Measurements from ENCODE around the gene ZNF521.

The ZNF521 gene

GRCh38 chr18:25125680-25126079, 226.3 kb downstream of the ZNF521 start:
- ATAC-seq (no peak), DNase-seq (no peak)

GRCh38 chr18:25123438-25124232, 228.3 kb downstream of the ZNF521 start:
- no peak for ATAC-seq

GRCh38 chr18:25121442-25121841, 230.5 kb downstream of the ZNF521 start:
- no peak for ATAC-seq
- no peak for DNase-seq

More at GRCh38 chr18:25123438-25124232, 228.3 kb downstream of the ZNF521 start:
- DNase-seq: no peak

DNA sequence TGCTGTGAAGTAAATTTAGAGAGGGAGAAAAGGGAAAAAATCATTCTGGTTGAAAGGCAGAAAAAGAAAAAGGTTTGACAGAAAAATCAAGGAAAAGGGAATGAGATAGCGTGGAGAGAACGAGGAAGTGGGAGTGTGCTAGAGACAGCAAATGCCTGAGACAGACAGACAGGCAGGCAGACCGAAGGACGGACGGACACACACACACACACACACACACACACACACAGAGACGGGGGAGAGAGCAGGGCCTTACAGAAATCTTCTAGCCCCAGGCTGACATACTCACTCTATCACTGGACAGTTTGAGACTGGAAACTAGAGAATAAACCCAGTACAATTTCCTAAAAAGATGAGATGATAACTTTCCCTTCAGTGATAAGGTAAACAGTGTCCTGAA, 238.4 kb downstream of the ZNF521 start:
- ATAC-seq (no peak), DNase-seq (no peak)

- no peak for DNase-seq
- ATAC-seq: no peak
Measured at GRCh38 chr18:25112821-25113434, 239.0 kb downstream of the ZNF521 start.

GRCh38 chr18:25111377-25112288, 240.3 kb downstream of the ZNF521 start:
- no peak for DNase-seq
- ATAC-seq: no peak

GRCh38 chr18:25109484-25109883, 242.5 kb downstream of the ZNF521 start:
- DNase-seq (no peak), ATAC-seq (no peak)

- DNase-seq (no peak), ATAC-seq (no peak)
Measured at GRCh38 chr18:25103468-25104155, 248.4 kb downstream of the ZNF521 start.

DNA sequence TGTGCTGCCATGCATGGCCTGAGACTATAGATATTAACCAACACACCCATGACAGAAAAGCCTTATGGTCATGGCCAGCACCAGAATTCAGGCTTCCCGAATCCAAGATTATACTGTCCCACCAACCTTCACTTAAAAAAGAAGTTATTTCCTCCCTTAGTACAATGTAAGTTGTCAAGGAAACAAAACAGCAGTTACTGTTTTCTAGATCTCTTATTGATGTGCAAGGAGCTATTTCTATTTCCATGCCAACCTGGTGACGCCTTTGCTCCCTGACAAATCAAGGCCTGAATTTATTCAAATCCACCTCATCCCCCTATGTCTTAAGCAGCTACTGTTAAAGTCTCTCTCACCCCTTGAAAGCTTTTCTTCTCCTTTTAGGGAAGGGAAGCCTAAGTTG, 249.3 kb downstream of the ZNF521 start:
- ATAC-seq (no peak), DNase-seq (no peak)

DNA sequence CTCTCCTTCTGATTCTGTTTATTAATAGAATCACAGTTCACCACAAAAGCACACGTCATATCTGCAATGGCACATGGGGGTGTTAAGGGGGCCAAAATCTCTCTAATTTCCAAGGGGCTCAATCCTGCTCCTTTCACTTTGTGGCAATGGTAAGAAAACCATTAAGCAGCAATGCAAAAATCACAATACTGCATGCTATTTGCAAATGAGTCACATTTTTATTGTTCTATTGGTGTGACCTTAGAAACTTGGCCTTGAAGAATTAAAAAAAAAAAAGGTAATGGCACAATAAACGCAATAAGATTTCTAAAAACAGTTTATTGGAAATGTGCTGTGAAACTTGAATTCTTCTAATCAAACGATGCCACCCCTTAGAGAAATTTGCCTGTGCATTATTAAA, 251.5 kb downstream of the ZNF521 start:
- DNase-seq: no peak
- ATAC-seq: no peak

GRCh38 chr18:25099895-25100294, 252.1 kb downstream of the ZNF521 start:
- DNase-seq (no peak), ATAC-seq (no peak)

- ATAC-seq: no peak
- DNase-seq: no peak
Measured at GRCh38 chr18:25097569-25098056, 254.4 kb downstream of the ZNF521 start.

- DNase-seq: no peak
Measured at GRCh38 chr18:25097057-25097456, 254.9 kb downstream of the ZNF521 start.

GRCh38 chr18:25093141-25093540, 258.8 kb downstream of the ZNF521 start:
- ATAC-seq (no peak), DNase-seq (no peak)

More at GRCh38 chr18:25097057-25097456, 254.9 kb downstream of the ZNF521 start:
- no peak for ATAC-seq

GRCh38 chr18:25089470-25089869, 262.5 kb downstream of the ZNF521 start:
- no peak for ATAC-seq
- no peak for DNase-seq

DNA sequence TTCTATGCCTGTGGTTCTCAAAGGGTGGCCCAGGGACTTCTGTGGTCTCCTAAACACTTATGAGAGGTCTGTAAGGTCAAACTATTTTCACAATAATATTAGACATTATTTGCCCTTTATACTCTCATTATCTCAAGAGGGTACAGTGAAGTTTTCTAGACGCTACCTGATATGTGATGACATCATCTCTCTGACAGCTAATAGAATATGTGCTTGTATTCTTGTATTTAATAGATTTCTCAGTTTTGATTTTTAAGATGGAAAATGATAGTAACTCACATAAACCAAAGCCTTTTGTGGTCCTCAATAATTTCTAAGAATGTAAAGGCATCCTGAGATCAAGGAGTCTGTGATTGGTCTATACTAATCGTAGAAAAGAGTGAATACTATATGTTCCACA, 265.1 kb downstream of the ZNF521 start:
- ATAC-seq: no peak
- no peak for DNase-seq

DNA sequence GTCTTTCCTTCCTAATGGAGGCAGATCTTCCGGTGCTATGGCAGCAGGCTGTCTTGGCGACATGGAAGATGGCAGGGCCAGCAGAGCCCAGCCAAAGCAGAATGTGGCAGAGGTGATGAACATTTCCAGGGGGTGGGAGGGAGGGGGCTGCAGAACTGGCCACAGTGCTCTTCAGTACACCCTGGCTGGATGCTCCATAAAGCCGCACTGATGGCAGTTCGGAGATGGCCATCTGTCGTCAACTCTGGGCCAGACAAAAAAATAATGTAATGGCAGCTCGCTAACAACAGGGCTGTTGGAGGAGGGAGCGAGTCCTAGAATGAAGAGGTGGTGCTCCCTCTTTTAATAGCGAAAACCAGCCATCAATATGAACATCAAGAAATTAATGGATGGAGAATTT, 271.0 kb downstream of the ZNF521 start:
- DNase-seq (no peak), ATAC-seq (no peak)

DNA sequence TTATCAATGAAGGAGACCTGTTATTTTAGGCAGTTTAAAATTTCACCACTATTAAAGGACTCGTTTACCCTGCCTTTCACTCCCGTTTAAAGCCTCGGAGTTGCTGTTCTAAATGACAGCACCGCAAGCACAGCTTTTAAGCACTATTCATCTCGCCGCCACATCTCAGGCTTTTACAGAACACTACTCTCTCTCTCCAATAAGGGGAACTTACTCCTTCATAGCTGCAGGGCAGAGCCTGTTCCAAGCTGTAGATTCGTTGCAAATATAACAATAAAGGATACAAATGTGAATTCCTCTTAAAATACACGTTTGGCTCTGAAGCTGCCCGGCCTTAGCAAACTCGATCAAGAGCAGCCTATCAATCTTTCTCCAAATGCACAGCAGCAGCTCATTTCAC, 271.8 kb downstream of the ZNF521 start:
- no peak for ATAC-seq

DNA sequence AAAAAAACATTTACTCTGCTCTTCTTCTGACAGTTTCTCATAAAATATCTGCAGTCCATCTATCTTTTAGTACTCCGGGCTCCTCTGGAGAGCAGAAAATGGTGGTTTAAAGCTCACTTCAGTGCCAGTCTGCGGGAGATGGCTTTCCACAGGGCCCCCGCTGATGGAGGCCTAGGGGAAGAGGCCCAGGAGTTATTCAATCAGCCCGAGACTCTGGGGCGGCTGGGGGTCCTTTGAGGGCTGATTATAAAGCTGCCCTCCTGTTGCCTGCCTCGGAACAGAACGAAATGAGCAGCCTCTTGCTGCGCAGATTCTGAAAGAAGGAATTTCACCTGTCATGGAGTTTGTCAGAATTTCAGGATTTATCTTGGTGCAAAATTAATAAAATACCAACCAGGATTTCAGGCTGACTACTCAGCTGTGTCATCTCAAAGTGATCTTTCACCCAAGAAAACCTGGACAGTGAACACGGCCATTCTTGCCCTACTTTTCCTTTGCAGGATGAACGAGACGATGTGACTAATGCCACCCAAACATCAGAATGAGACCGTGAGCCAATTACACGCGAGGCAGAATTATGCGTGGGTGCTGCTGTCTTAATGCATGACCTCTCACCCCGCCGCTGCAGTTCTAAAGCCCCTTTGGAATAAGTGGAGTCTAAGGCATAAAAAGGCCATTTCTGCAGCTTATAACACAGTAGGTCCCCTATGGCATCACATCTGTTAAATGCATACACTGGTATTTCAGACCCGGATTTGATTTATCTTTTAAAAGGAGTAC, 273.8 kb downstream of the ZNF521 start:
- DNase-seq (no peak), ATAC-seq (no peak)

More for the DNA sequence above, 271.8 kb downstream of the ZNF521 start:
- DNase-seq: no peak

DNA sequence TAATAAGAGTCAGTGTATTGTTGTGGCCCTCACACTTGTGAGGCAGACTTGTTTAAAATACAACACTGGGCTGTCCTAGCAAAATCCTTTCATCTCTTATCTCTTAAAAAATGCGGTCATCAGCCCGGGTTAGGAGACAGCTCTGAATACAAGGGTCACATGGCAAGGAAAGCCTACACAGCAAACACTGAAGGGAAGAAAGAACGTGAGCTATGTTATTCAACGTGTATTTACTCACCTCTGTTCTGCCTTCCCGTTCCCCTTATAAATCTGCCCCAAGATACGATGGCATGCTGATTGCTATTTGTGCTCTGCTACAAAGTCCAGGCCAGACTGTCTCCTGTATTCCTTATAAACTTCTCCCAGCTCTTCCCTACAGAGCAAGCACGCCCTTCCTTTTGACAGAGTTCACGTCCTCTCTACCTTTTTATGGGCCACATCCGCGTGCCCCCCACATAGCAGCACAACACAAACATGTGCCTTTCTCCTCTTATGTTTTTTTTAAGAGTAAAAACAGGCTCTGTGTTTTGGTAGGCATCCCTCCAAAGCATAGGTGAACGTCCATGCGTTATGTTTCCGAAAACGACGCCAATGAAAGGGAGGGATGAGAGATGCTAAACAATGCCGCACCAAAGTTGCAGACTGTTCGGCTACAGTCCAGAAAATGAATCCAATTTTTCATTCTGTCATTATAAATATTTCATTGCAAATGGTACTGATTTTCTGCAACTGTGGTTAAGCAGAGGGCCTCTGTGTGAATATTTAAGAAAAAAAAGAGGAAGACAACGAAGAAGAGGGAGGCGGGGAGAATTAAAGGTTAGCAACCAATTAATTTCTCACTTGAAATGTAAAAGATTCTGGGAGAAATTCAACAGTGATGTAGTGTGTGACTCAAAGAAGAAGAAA, 274.7 kb downstream of the ZNF521 start:
- no peak for ATAC-seq
- no peak for DNase-seq

All from stimulated activated naive CD8-positive, alpha-beta T cell treated with anti-CD3 and anti-CD28 coated beads, Interleukin-15, Interleukin-2, amounts not matched to agents 100 U/mL and 50 U/mL, for 24 hours (primary cell).